Endothelial cell of umbilical vein (primary cell): ENCODE data around the gene KLHL5. TPM values are rescaled to one million over a fixed set of nuclear protein-coding genes. Genes with fewer than 3 reads are reported as not detected.

Source experiments
- BruUV-seq: library from RNA; stranded (reverse); fragments of 400-500 nt; replicated peaks from 2 replicates; lab custom pipeline; 2021; lab: Mats Ljungman, UMichigan
- CTCF ChIA-PET: fragments of 300-600, 350-600 bp; sonication (Branson Sonifier 250); formaldehyde crosslinking; loops from one replicate; lab custom pipeline; 2021; ENCODE audit warnings: antibody characterized with exemption, inconsistent platforms; lab: Charles Lee
- POLR2A ChIA-PET: fragments of 300-600, 350-600 bp; sonication (Branson Sonifier 250); formaldehyde crosslinking; loops from one replicate; lab custom pipeline; 2021; ENCODE audit warnings: antibody characterized with exemption, inconsistent platforms; lab: Charles Lee
- DNase-seq: peaks from one replicate; pipeline ENCODE4 v3.0.0-alpha.2; 2011; ENCODE audit warnings: low read depth, low spot score
- FAIRE-seq: peaks from 2 replicates; lab custom pipeline; 2011; peaks lifted over from hg19 to GRCh38; lab: Jason Lieb, UNC
- H2AFZ ChIP-seq: 2 replicates; pipeline ENCODE4 v1.6.0; 2012; ENCODE audit warnings: low read depth, low read length, control low read depth, inconsistent platforms
- H3K27ac ChIP-seq: 2 replicates; pipeline ENCODE4 v1.5.1; 2011; ENCODE audit warnings: low read depth, mild to moderate bottlenecking, control low read depth, low read length, moderate library complexity; ENCODE audit not compliant: insufficient read depth
- H3K27me3 ChIP-seq, 2 experiments: 2 replicates each; pipeline versions ENCODE4 v1.6.0 to v1.6.1; 2011; ENCODE audit warnings: low read length in 2 of 2, mixed read lengths in 1 of 2; ENCODE audit not compliant: control insufficient read depth in 2 of 2, insufficient read depth in 2 of 2
- H3K36me3 ChIP-seq, 2 experiments: 2 replicates in 1 of 2; 3 replicates in 1 of 2; pipeline ENCODE4 v1.5.1; 2011; ENCODE audit warnings: low read length in 2 of 2, mild to moderate bottlenecking in 1 of 2, moderate library complexity in 1 of 2; ENCODE audit not compliant: control insufficient read depth in 2 of 2, insufficient read depth in 2 of 2; ENCODE audit errors: extremely low read depth in 1 of 2
- H3K4me1 ChIP-seq: 3 replicates; pipeline ENCODE4 v1.5.1; 2011; ENCODE audit warnings: mild to moderate bottlenecking, low read length; ENCODE audit not compliant: control insufficient read depth, insufficient read depth; ENCODE audit errors: extremely low read depth
- H3K4me2 ChIP-seq: 2 replicates; pipeline ENCODE4 v1.6.1; 2011; ENCODE audit warnings: low read length, control low read depth, mixed read lengths; ENCODE audit not compliant: insufficient read depth
- H3K4me3 ChIP-seq, 3 experiments: fragments of 200-600 bp in 1 of 3; sonication (generic), shearing (Covaris generic) in 1 of 3; replicated peaks in 1 of 3; 2 replicates each; pipeline ENCODE4 v1.5.1; 2011 to 2016; ENCODE audit warnings: control low read depth in 3 of 3, low read length in 3 of 3, mild to moderate bottlenecking in 2 of 3, inconsistent platforms in 1 of 3, low read depth in 1 of 3, moderate library complexity in 1 of 3; ENCODE audit not compliant: insufficient read depth in 1 of 3
- H3K79me2 ChIP-seq: 2 replicates; pipeline ENCODE4 v1.6.0; 2012; ENCODE audit warnings: low read length, inconsistent platforms; ENCODE audit not compliant: control insufficient read depth, insufficient read depth
- H3K9ac ChIP-seq: replicated peaks from 2 replicates; pipeline ENCODE3; 2011; ENCODE audit warnings: low read length, control low read depth; ENCODE audit not compliant: insufficient read depth; ENCODE audit errors: extremely low read depth
- H3K9me1 ChIP-seq: replicated peaks from 3 replicates; pipeline ENCODE4 v1.6.0; 2011; ENCODE audit warnings: mild to moderate bottlenecking, low read length; ENCODE audit not compliant: control insufficient read depth, insufficient read depth; ENCODE audit errors: extremely low read depth
- H3K9me3 ChIP-seq: replicated peaks from 2 replicates; pipeline ENCODE4 v1.5.1; 2012; ENCODE audit warnings: low read length, inconsistent platforms; ENCODE audit not compliant: control insufficient read depth, insufficient read depth
- H4K20me1 ChIP-seq: replicated peaks from 2 replicates; pipeline ENCODE3; 2011; ENCODE audit warnings: mild to moderate bottlenecking, low read length; ENCODE audit not compliant: control insufficient read depth, insufficient read depth; ENCODE audit errors: extremely low read depth
- FOS ChIP-seq: IDR thresholded peaks from 2 replicates; pipeline ENCODE4 v1.6.1; 2011; ENCODE audit warnings: mild to moderate bottlenecking, low read length, moderate library complexity, borderline replicate concordance; ENCODE audit not compliant: insufficient read depth
- GATA2 ChIP-seq: IDR thresholded peaks from 2 replicates; pipeline ENCODE4 v1.7.0; 2011; ENCODE audit warnings: low read depth, mild to moderate bottlenecking, moderate library complexity, mixed read lengths, low read length; ENCODE audit not compliant: insufficient read length, insufficient read depth
- JUN ChIP-seq: IDR thresholded peaks from 2 replicates; pipeline ENCODE4 v1.6.1; 2011; ENCODE audit warnings: borderline replicate concordance, low read depth; ENCODE audit not compliant: insufficient read length, insufficient read depth
- MAX ChIP-seq: IDR thresholded peaks from 2 replicates; pipeline ENCODE4 v1.6.1; 2011; ENCODE audit not compliant: insufficient read depth, insufficient read length
- MYC ChIP-seq: IDR thresholded peaks from one replicate; pipeline ENCODE4 v1.6.1; 2011; ENCODE audit warnings: mild to moderate bottlenecking, low read depth, low read length
- POLR2A ChIP-seq: IDR thresholded peaks from 2 replicates; pipeline ENCODE4 v1.6.1; 2012; ENCODE audit warnings: low read depth, mild to moderate bottlenecking, control low read depth, low read length
- POLR2AphosphoS5 ChIP-seq: IDR thresholded peaks from 2 replicates; pipeline ENCODE4 v1.6.1; 2012; ENCODE audit warnings: low read depth, mild to moderate bottlenecking, control low read depth, low read length, moderate library complexity; ENCODE audit not compliant: insufficient read depth
- dilution Hi-C: fragments of 300-500 bp; cut with MboI; formaldehyde crosslinking; loops from one replicate; pipeline ENCODE4 v1.15.0; 2019; ENCODE audit warnings: low sequenced_read_pairs; ENCODE audit not compliant: extremely low pct_ligation_motif_present
- intact Hi-C: fragments of 100-400 bp; cut with micrococcal nuclease; formaldehyde crosslinking; loops from one replicate; pipeline ENCODE4 v1.10.0; 2022
- polyA plus RNA-seq, 4 experiments: library from polyadenylated mRNA; depleted of rRNA in 3 of 4; stranded (reverse) in 3 of 4; unstranded in 1 of 4; fragments of >200 nt; gene quantifications; 2 replicates each; pipeline versions ENCODE4 v1.2.1 to v1.2.3, GENCODE V29; 2011 to 2012; ENCODE audit warnings: missing spikeins in 1 of 4
- total RNA-seq: library from RNA; stranded (reverse); gene quantifications from 2 replicates; pipeline ENCODE4 v1.2.3, GENCODE V29; 2021

Gene KLHL5
- total and polyA plus RNA-seq, 2 donors (not counting 3 experiments of a cell fraction or from before 2014, with no cell fraction given) = 32.2 to 54.6 TPM

- FAIRE-seq = no peak
- ChIA-PET POLR2A (no interaction called here), CTCF (no interaction called here)
- Histone ChIP-seq H3K27ac (no peak overlapping the region), H3K9ac (no peak overlapping the region), H3K4me1 (peaks cover 2% of the 10 kb centered on the region), H3K36me3 (peaks cover 0 to 1% of the 10 kb centered on the region in 2 experiments), H3K27me3 (no peaks in the 10 kb centered on the region), H4K20me1 (no peaks in the 10 kb centered on the region), H3K79me2 (no peaks in the 10 kb centered on the region), H3K9me3 (no peaks in the 10 kb centered on the region), H3K9me1 (no peaks in the 10 kb centered on the region), H3K4me2 (no peak overlapping the region), H3K4me3 (no peak overlapping the region), H2AFZ (no peak overlapping the region)
- no peak for DNase-seq
- BruUV-seq = no TSS peak
- intact Hi-C loops = no loop called here
- dilution Hi-C loops = no loop called here
- no peak for TF ChIP-seq MYC
- no peak for TF ChIP-seq MAX
- no peak for TF ChIP-seq POLR2A
- no peak for TF ChIP-seq JUN
- no peak for TF ChIP-seq POLR2AphosphoS5
- TF ChIP-seq GATA2 = no peak
- no peak for TF ChIP-seq FOS
These were observed 16.8 kb downstream of the KLHL5 start for GRCh38 chr4:39078829-39079228.

GRCh38 chr4:39083164-39083563 is 21.1 kb downstream of the KLHL5 start:
- Histone ChIP-seq H3K4me1 (peaks cover 2% of the 10 kb centered on the region), H2AFZ (no peak overlapping the region), H3K36me3 (peaks cover 1 to 2% of the 10 kb centered on the region in 2 experiments), H3K9ac (no peak overlapping the region), H3K4me3 (no peak overlapping the region), H3K4me2 (no peak overlapping the region), H3K27ac (no peak overlapping the region), H3K79me2 (no peaks in the 10 kb centered on the region), H3K9me1 (no peaks in the 10 kb centered on the region), H3K9me3 (no peaks in the 10 kb centered on the region), H3K27me3 (no peaks in the 10 kb centered on the region), H4K20me1 (no peaks in the 10 kb centered on the region)
- peak; percentile 79 for DNase-seq
- ChIA-PET CTCF (interaction anchor here (1.0 kb wide), 1 partner anchor 148 kb away, joined by 3 read pairs; no protein-coding TSS in a partner anchor), POLR2A (no interaction called here)
- intact Hi-C loops (no loop called here), dilution Hi-C loops (no loop called here)
- peak; percentile 78 for FAIRE-seq
- TF ChIP-seq GATA2 = no peak
- TF ChIP-seq FOS = peak; percentile 27
- BruUV-seq = no TSS peak
